RWPE1 (cell line): ENCODE data around the gene DPY19L1.
A peak's percentile ranks its signal among the peaks of the same experiment; 100 is the strongest.
"Not testable (repeated sequence)": the region's sequence is repeated elsewhere in the genome, so short reads cannot be mapped to it uniquely, and the experiment has no call there.

Source experiments
- CTCF ChIA-PET: fragments of 350-600 bp; sonication (Branson Sonifier 250); formaldehyde crosslinking; extraction: SDS; loops from one replicate; lab custom pipeline; 2021; lab: Yijun Ruan, JAX
- POLR2A ChIA-PET: fragments of 400-600 bp; formaldehyde crosslinking; extraction: SDS; loops from one replicate; lab custom pipeline; 2020; ENCODE audit warnings: antibody characterized with exemption; ENCODE audit not compliant: low non-redundant PET; lab: Yijun Ruan, JAX
- DNase-seq: peaks from one replicate; pipeline ENCODE4 v3.0.0; 2012; ENCODE audit warnings: low spot score
- H3K27ac ChIP-seq: fragments of 450-650 bp; 2 replicates; pipeline ENCODE4 v1.5.1; 2017
- TF ChIP-seq, protein P1 (sequence below): fragments of 450-650 bp; conservative IDR thresholded peaks from 2 replicates; pipeline ENCODE4 v1.5.1; 2017; ENCODE audit warnings: low read depth, mild to moderate bottlenecking

Gene DPY19L1

DNA sequence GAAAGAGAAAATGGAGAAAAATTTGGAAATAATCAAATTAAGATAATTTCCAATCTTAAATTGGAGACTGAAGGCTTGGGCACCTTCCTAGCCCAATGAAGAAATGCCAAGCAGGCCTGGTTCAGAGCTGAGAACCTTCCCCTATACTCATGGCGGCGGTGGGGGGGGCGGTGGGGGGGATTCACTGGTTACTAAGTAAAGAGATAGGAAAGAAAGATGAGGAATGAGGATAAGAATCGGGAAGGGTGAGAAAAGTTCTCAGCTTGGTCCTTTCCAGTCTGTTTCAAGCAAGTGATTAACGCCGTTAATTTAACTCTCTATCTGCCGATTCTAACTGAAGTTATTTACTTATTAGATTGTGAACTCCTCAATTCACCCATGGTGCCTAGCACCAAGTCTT lies 41.5 kb downstream of the DPY19L1 start:
- DNase-seq: no peak
- H3K27ac ChIP-seq: no peak overlapping the region
- ChIA-PET POLR2A (no interaction called here), CTCF (no interaction called here)
- TF ChIP-seq, protein P1, sequence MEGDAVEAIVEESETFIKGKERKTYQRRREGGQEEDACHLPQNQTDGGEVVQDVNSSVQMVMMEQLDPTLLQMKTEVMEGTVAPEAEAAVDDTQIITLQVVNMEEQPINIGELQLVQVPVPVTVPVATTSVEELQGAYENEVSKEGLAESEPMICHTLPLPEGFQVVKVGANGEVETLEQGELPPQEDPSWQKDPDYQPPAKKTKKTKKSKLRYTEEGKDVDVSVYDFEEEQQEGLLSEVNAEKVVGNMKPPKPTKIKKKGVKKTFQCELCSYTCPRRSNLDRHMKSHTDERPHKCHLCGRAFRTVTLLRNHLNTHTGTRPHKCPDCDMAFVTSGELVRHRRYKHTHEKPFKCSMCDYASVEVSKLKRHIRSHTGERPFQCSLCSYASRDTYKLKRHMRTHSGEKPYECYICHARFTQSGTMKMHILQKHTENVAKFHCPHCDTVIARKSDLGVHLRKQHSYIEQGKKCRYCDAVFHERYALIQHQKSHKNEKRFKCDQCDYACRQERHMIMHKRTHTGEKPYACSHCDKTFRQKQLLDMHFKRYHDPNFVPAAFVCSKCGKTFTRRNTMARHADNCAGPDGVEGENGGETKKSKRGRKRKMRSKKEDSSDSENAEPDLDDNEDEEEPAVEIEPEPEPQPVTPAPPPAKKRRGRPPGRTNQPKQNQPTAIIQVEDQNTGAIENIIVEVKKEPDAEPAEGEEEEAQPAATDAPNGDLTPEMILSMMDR: no peak

DNA sequence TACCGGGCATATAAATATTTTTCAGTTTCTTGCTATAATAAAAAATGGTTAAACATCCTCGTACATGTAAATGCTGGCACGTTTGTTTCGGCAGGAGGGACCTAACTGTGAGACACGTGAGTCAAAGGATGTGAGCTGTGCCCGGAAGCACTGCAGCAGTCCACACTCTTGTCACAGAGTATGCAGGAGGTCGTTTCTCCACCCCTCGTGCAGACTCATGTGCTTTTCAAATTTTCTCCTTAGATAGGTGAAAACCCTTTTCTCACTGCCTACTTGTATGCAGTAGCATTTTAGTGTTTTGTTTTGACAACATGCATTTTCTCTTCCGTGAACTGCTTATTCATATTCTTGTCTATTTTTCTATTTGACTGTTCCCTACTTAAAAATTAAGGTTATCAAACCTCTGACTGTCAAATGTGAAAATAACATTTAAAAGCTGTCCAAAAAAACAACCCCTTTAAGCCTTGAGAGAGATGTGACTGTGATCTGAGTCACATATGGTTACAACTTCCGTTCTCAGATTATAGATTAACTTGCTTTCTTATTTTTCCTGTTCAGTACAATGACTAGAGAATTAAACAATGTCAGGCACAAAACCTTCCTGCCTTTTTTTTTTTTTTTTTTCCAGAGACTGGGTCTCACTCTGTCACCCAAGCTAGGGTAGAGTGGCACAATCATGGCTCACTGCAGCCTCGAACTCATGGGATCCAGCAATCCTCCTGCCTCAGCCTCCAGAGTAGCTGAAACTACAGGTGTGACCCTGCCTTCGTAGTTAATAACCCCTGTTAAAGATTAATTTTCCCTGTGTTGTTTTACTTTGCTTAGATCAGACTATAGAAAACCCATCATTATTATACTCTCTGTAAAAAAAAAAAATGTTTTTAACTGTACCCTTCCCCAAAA lies 45.1 kb downstream of the DPY19L1 start:
- POLR2A ChIA-PET: no interaction called here
- H3K27ac ChIP-seq: peak overlapping the region; percentile 70
- TF ChIP-seq, protein P1: no peak
- DNase-seq: no peak
- CTCF ChIA-PET: no interaction called here

GRCh38 chr7:34988442-34989125 lies 48.7 kb downstream of the DPY19L1 start:
- CTCF ChIA-PET: interaction anchor here (0.5 kb wide), 1 partner anchor 772 kb away, joined by 3 read pairs; no protein-coding TSS in a partner anchor
- DNase-seq, POLR2A ChIA-PET, H3K27ac ChIP-seq: not testable (repeated sequence)

DNA sequence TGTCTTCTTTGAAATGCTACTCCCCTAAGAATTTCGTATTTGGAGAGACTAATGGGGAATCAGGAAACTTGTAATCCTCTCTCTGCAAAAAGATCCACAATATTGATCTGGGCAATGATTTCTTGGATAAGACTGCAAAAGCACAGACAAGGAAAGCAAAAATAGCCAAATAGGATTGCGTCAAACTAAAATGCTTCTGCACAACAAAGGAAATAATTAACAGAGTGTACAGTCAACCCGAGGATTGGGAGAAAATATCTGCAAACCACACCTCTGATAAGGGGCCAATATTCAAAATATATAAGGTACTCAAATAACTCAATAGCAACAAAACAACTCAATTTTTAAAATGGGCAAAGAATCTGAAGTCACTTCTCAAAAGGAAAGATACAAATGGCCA lies 52.1 kb downstream of the DPY19L1 start:
- CTCF ChIA-PET, DNase-seq, POLR2A ChIA-PET, H3K27ac ChIP-seq: not testable (repeated sequence)

GRCh38 chr7:34984140-34984539 lies 53.1 kb downstream of the DPY19L1 start:
- DNase-seq, POLR2A ChIA-PET: not testable (repeated sequence)
- CTCF ChIA-PET: interaction anchor here (1.4 kb wide), 1 partner anchor 160 kb away, joined by 3 read pairs; no protein-coding TSS in a partner anchor

GRCh38 chr7:34982371-34983019 lies 54.8 kb downstream of the DPY19L1 start:
- TF ChIP-seq, protein P1: no peak
- POLR2A ChIA-PET: no interaction called here
- no peak for DNase-seq
- H3K27ac ChIP-seq: no peak overlapping the region
- CTCF ChIA-PET: no interaction called here

More at GRCh38 chr7:34984140-34984539, 53.1 kb downstream of the DPY19L1 start:
- H3K27ac ChIP-seq: not testable (repeated sequence)

DNA sequence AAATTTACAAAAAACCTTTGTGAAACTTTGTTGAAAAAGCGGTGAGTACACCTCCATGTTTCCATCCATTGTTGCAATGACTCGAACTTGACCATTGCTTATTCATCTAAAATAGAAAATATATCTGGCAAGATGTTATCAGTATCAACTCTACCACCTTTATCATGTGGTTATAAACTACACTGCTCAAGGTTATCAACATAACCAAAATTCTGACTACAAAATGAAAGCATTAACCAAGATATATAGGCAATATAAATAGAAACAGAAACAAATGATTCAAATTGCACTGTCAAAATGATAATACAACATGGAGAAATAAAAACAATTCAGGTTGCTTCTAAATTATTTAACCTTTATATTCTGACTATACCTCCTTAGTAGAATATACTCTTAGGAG lies 58.2 kb downstream of the DPY19L1 start:
- DNase-seq, H3K27ac ChIP-seq, POLR2A ChIA-PET, CTCF ChIA-PET: not testable (repeated sequence)

DNA sequence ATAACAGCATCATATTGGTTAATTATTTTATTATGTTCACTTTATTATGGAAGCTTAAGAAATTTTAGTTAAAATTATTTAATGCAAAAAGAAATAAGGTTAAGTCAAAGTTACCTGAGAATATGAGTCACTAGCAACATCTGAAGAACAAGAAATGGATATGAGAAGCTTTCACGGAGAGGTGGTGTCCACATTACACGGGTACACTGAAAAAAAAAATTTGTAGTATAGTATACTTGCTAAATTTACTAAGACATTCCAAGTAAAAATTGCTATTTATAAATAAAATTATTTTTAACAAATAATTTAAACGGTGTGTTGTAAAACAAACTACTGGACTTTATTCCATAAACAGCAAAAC lies 63.9 kb downstream of the DPY19L1 start:
- H3K27ac ChIP-seq: no peak overlapping the region
- no peak for DNase-seq
- ChIA-PET CTCF (no interaction called here), POLR2A (no interaction called here)
- TF ChIP-seq, protein P1: no peak

DNA sequence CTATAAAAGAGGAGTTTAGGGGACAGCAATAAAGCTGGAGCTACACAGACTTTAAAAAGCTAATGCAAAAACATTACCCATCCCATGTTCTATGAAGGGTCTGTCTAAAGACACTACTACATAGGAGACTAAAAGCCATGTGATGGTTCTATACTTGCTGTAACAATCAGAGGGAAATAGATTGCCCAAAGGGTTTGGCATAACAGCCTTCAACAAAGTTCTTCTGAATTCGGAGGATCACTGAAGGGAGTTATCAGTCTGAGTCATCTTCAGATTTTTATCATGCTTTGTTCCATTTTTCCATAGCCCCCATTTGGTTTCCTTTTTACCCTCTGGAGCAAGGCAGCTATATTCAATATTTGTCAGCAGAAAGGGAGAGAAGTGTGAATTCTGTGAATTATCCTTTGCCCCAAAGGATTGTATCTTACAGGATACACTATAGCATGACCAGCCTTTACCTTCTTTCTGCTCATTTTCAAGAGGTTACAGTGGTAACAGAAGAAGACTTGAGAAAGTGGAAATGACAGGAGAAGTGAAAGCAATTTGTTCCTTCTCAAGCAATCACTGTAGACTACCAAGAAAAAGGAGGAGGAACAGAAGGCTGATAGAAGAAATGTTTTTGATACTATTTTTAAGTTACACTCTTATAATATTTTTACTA lies 64.4 kb downstream of the DPY19L1 start:
- DNase-seq, POLR2A ChIA-PET, H3K27ac ChIP-seq: not testable (repeated sequence)
- CTCF ChIA-PET: interaction anchor here (0.7 kb wide), 1 partner anchor 11 kb away, joined by 3 read pairs; no protein-coding TSS in a partner anchor

- H3K27ac ChIP-seq, DNase-seq, POLR2A ChIA-PET, CTCF ChIA-PET: not testable (repeated sequence)
Measured at GRCh38 chr7:34967818-34968217, 69.5 kb downstream of the DPY19L1 start.

DNA sequence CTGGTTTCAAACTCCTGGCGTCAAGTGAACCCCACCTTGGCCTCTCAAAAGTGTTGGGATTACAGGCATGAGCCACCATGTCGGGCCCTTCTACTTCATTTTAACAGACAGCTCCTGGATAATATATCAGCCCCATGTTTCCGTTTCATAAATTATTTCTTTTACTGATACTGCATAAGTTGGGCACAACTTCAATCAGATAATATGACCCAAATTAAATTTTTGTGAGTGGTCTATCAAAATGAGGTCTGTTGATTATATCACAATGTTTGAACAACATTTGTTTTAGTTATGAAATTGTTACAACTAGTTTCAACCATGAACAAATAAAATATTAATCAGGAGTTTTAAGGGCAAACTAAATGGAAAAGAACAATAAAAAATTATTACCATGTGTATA lies 70.8 kb downstream of the DPY19L1 start:
- CTCF ChIA-PET, H3K27ac ChIP-seq, DNase-seq: not testable (repeated sequence)
- POLR2A ChIA-PET: interaction anchor here (0.6 kb wide), 1 partner anchor 614 kb away, joined by 5 read pairs; no protein-coding TSS in a partner anchor
